K562 (cell line): ENCODE results near the gene GRB10. TPM values are rescaled to one million over a fixed set of nuclear protein-coding genes. Genes with fewer than 3 reads are reported as not detected.

Experiments used
- ATAC-seq: fragments of 200-7000 bp; cut with Tn5 transposase; 3 replicates; pipeline ENCODE4 v1.9.1; 2020; ENCODE audit warnings: moderate library complexity
- BruUV-seq: library from RNA; stranded (reverse); fragments of 400-500 nt; replicated peaks from 2 replicates; lab custom pipeline; 2021; lab: Mats Ljungman, UMichigan
- CTCF ChIA-PET: fragments of 300-600 bp; formaldehyde crosslinking; extraction: SDS; loops from one replicate; lab custom pipeline; 2021; ENCODE audit warnings: low intra/inter-chr PET ratio; lab: Yijun Ruan, JAX
- POLR2A ChIA-PET: fragments of 300-600, 350-650 bp; sonication (Branson Sonifier 250); formaldehyde crosslinking; extraction: SDS; loops from one replicate; lab custom pipeline; 2021; ENCODE audit warnings: antibody characterized with exemption, inconsistent platforms; lab: Yijun Ruan, JAX
- DNase-seq, 4 experiments: peaks; one replicate each; pipeline versions ENCODE4 v3.0.0 to v3.0.0-alpha.2; 2011 to 2018; ENCODE audit warnings: low spot score in 3 of 4, mixed read lengths in 3 of 4; ENCODE audit errors: extremely low read depth in 1 of 4
- FAIRE-seq: peaks from 2 replicates; lab custom pipeline; 2011; peaks lifted over from hg19 to GRCh38; lab: Jason Lieb, UNC
- H2AFZ ChIP-seq: 2 replicates; pipeline ENCODE4 v1.6.0; 2011; ENCODE audit warnings: low read depth, low read length, control low read depth, inconsistent platforms
- H3K27ac ChIP-seq: fragments of 200-600 bp; 3 replicates; pipeline ENCODE4 v1.8.0; 2011; ENCODE audit warnings: low read depth, mild to moderate bottlenecking, control low read depth, inconsistent platforms, low read length, moderate library complexity, mixed read lengths; ENCODE audit errors: extremely low read depth
- H3K27me3 ChIP-seq, 2 experiments: fragments of 300-600 bp in 1 of 2; 2 replicates in 1 of 2; 3 replicates in 1 of 2; pipeline versions ENCODE4 v1.6.0 to v1.8.0; 2011; ENCODE audit warnings: inconsistent platforms in 2 of 2, low read length in 2 of 2, mild to moderate bottlenecking in 1 of 2, mixed read lengths in 1 of 2, moderate library complexity in 1 of 2; ENCODE audit not compliant: control insufficient read depth in 2 of 2, insufficient read depth in 2 of 2
- H3K36me3 ChIP-seq: fragments of 300-600 bp; 3 replicates; pipeline ENCODE4 v1.8.0; 2011; ENCODE audit warnings: mild to moderate bottlenecking, low read length, inconsistent platforms; ENCODE audit not compliant: control insufficient read depth, insufficient read depth
- H3K4me1 ChIP-seq, 2 experiments: fragments of 200-600 bp in 1 of 2; replicated peaks in 1 of 2; 2 replicates in 1 of 2; 3 replicates in 1 of 2; pipeline versions ENCODE4 v1.5.1 to v1.8.0; 2011; ENCODE audit warnings: inconsistent platforms in 2 of 2, low read length in 2 of 2, mild to moderate bottlenecking in 1 of 2, mixed read lengths in 1 of 2, moderate library complexity in 1 of 2; ENCODE audit not compliant: control insufficient read depth in 2 of 2, insufficient read depth in 2 of 2
- H3K4me2 ChIP-seq: 2 replicates; pipeline ENCODE4 v1.6.1; 2011; ENCODE audit warnings: low read length, control low read depth, inconsistent platforms, mixed read lengths; ENCODE audit not compliant: insufficient read depth
- H3K4me3 ChIP-seq: fragments of 200-600 bp; sonication (generic), shearing (Covaris generic); 2 replicates; pipeline ENCODE4 v1.5.1; 2016; ENCODE audit warnings: control low read depth, inconsistent platforms
- H3K79me2 ChIP-seq: fragments of 200-600 bp; 3 replicates; pipeline ENCODE4 v1.8.0; 2011; ENCODE audit warnings: low read length, inconsistent platforms; ENCODE audit not compliant: control insufficient read depth, insufficient read depth
- H3K9ac ChIP-seq, 2 experiments: 2 replicates each; pipeline versions ENCODE4 v1.6.0 to v1.6.1; 2011; ENCODE audit warnings: low read depth in 2 of 2, low read length in 2 of 2, control low read depth in 1 of 2, inconsistent platforms in 1 of 2, mild to moderate bottlenecking in 1 of 2, mixed read lengths in 1 of 2; ENCODE audit not compliant: insufficient read depth in 1 of 2
- H3K9me1 ChIP-seq: one replicate; pipeline ENCODE4 v1.6.0; 2011; ENCODE audit warnings: inconsistent platforms, mild to moderate bottlenecking, low read length, moderate library complexity; ENCODE audit not compliant: control insufficient read depth, insufficient read depth
- H3K9me3 ChIP-seq: replicated peaks from 2 replicates; pipeline ENCODE4 v1.5.1; 2011; ENCODE audit warnings: low read depth, low read length, inconsistent platforms; ENCODE audit not compliant: control insufficient read depth, insufficient read depth
- H4K20me1 ChIP-seq: replicated peaks from 2 replicates; pipeline ENCODE4 v1.6.1; 2011; ENCODE audit warnings: low read length, inconsistent platforms, mixed read lengths; ENCODE audit not compliant: control insufficient read depth, insufficient read depth
- NEUROD1 ChIP-seq: fragments of 150-350 bp; IDR thresholded peaks from 2 replicates; pipeline ENCODE4 v1.6.1; 2014; ENCODE audit warnings: borderline replicate concordance, low read length, low read depth; ENCODE audit not compliant: partially characterized antibody
- NONO ChIP-seq, 2 experiments: fragments of 200-400 bp in 1 of 2; fragments of 450-650 bp in 1 of 2; formaldehyde crosslinking in 1 of 2; IDR thresholded peaks; 2 replicates each; pipeline ENCODE4 v1.6.1; 2017; ENCODE audit warnings: low read depth in 2 of 2, mild to moderate bottlenecking in 2 of 2, moderate library complexity in 2 of 2, low read length in 1 of 2
- RAD51 ChIP-seq: fragments of 450-650 bp; IDR thresholded peaks from 2 replicates; pipeline ENCODE4 v1.7.1; 2016; ENCODE audit warnings: low read depth, mild to moderate bottlenecking, borderline replicate concordance
- STAT6 ChIP-seq: sonication (generic); formaldehyde crosslinking; IDR thresholded peaks from 2 replicates; pipeline ENCODE4 v1.8.1; 2023; ENCODE audit warnings: mild to moderate bottlenecking, missing genetic modification reagents
- ZNF445 ChIP-seq: fragments of 250-450 bp; sonication (Bioruptor Pico); IDR thresholded peaks from 2 replicates; pipeline ENCODE4 v1.4.0; 2020; ENCODE audit warnings: low read depth, mild to moderate bottlenecking, moderate library complexity
- WGBS: fragments of 100-300 bp; shearing (Covaris generic); methylation state at CpG from one replicate; pipeline ENCODE4 v1.1.6; 2016; ENCODE audit warnings: low coverage, mixed read lengths; ENCODE audit not compliant: insufficient coverage; ENCODE audit errors: missing lambda C conversion rate; 5-methylcytosine and 5-hydroxymethylcytosine counted together
- in situ Hi-C: fragments of 300-500 bp; cut with MboI; formaldehyde crosslinking; loops from 4 replicates; pipeline ENCODE4 v1.15.0; 2018; ENCODE audit warnings: inconsistent platforms, mixed read lengths
- intact Hi-C: fragments of 100-400 bp; cut with micrococcal nuclease; formaldehyde crosslinking; loops from 2 replicates; pipeline ENCODE4 v1.14.2; 2022
- polyA plus RNA-seq, 8 experiments: library from polyadenylated mRNA; depleted of rRNA in 4 of 8; stranded (reverse) in 5 of 8; unstranded in 3 of 8; fragments of >200 nt; fragmentation: Nextera tagmentation in 2 of 8; fragmentation: Illumina TruSeq in 1 of 8; extraction: Ambion mirVana in 2 of 8; extraction: Trizol in 1 of 8; gene quantifications; 2 replicates each; pipeline versions ENCODE4 v1.2.1 to v1.2.3, GENCODE V29; 2011 to 2014; ENCODE audit warnings: inconsistent platforms in 1 of 8, missing spikeins in 1 of 8
- total RNA-seq, 7 experiments: library from RNA; depleted of rRNA in 6 of 7; stranded (reverse); fragments of >200 nt in 6 of 7; fragmentation: Illumina TruSeq in 2 of 7; extraction: Trizol in 2 of 7; gene quantifications; 2 replicates each; pipeline versions ENCODE4 v1.2.1 to v1.2.3, GENCODE V29; 2011 to 2021; ENCODE audit warnings: low replicate concordance in 1 of 7
- TF ChIP-seq, protein P1 (sequence below): fragments of 200-800 bp; sonication (Bioruptor generic); IDR thresholded peaks from 2 replicates; pipeline ENCODE4 v1.6.1; 2016; ENCODE audit warnings: missing genetic modification characterization, missing compliant biosample characterization
- TF ChIP-seq, protein P2 (sequence below): fragments of 450-650 bp; conservative IDR thresholded peaks from 2 replicates; pipeline ENCODE4 v1.6.1; 2016; ENCODE audit warnings: missing genetic modification characterization, low read depth, mild to moderate bottlenecking, control low read depth, missing compliant biosample characterization

Gene GRB10
- total and polyA plus RNA-seq, 9 of the 15 experiments (the other 6 are each of a cell fraction or from before 2014, with no cell fraction given): 8.9 to 88.5 (median 40.7) TPM

DNA sequence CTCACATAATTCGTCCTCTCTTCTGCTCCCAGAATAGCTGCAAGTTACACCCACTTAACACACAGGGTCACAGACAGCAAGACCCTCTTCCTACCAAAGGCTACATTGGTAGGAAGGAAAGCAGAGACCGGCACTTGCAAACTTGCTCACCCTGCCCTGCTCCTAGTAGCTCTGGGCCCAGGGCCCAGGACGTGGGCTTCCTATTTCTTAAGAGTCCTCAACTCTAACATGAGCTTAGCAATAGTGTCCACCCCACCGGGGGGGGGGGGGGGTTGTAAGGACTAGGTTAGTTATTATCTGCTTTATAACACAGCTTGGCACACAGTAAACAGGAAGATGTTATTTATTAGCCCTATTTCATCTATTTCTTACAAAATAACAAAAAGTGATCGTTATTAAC is 106.6 kb downstream of the GRB10 start (continued):
- no peak for TF ChIP-seq NEUROD1

- ChIA-PET POLR2A (no interaction called here), CTCF (no interaction called here)
- Histone ChIP-seq H3K79me2 (peaks cover 20% of the 10 kb centered on the region; the same call in 2 of the 3 replicates), H3K36me3 (peaks cover 34% of the 10 kb centered on the region; the same call in 2 of the 3 replicates), H2AFZ (no peak overlapping the region), H3K27me3 (no peaks in the 10 kb centered on the region), H3K4me2 (no peak overlapping the region), H3K9me1 (no peaks in the 10 kb centered on the region), H3K4me3 (no peak overlapping the region), H3K4me1 (no peaks in the 10 kb centered on the region), H4K20me1 (peaks cover 14% of the 10 kb centered on the region; the same call in 1 of the 2 replicates), H3K27ac (no peak overlapping the region), H3K9ac (no peak overlapping the region; a peak in 1 of 4 replicates), H3K9me3 (no peaks in the 10 kb centered on the region)
- ATAC-seq (no peak), DNase-seq (no peak), FAIRE-seq (no peak)
- no TSS peak for BruUV-seq
- in situ Hi-C loops (no loop called here), intact Hi-C loops (loop anchor here (5.0 kb wide), 1 partner anchor 208 kb away; no protein-coding TSS in a partner anchor)
- TF ChIP-seq NONO (IDR thresholded peaks at IDR 0.05; ENCODE audit: low read depth in 2 of 2, low read length in 1 of 2) (no peak), ZNF445 (CRISPR knock-in tag) (no peak), RAD51 (no peak), STAT6 (CRISPR knock-in tag) (no peak)
- TF ChIP-seq, protein P1, sequence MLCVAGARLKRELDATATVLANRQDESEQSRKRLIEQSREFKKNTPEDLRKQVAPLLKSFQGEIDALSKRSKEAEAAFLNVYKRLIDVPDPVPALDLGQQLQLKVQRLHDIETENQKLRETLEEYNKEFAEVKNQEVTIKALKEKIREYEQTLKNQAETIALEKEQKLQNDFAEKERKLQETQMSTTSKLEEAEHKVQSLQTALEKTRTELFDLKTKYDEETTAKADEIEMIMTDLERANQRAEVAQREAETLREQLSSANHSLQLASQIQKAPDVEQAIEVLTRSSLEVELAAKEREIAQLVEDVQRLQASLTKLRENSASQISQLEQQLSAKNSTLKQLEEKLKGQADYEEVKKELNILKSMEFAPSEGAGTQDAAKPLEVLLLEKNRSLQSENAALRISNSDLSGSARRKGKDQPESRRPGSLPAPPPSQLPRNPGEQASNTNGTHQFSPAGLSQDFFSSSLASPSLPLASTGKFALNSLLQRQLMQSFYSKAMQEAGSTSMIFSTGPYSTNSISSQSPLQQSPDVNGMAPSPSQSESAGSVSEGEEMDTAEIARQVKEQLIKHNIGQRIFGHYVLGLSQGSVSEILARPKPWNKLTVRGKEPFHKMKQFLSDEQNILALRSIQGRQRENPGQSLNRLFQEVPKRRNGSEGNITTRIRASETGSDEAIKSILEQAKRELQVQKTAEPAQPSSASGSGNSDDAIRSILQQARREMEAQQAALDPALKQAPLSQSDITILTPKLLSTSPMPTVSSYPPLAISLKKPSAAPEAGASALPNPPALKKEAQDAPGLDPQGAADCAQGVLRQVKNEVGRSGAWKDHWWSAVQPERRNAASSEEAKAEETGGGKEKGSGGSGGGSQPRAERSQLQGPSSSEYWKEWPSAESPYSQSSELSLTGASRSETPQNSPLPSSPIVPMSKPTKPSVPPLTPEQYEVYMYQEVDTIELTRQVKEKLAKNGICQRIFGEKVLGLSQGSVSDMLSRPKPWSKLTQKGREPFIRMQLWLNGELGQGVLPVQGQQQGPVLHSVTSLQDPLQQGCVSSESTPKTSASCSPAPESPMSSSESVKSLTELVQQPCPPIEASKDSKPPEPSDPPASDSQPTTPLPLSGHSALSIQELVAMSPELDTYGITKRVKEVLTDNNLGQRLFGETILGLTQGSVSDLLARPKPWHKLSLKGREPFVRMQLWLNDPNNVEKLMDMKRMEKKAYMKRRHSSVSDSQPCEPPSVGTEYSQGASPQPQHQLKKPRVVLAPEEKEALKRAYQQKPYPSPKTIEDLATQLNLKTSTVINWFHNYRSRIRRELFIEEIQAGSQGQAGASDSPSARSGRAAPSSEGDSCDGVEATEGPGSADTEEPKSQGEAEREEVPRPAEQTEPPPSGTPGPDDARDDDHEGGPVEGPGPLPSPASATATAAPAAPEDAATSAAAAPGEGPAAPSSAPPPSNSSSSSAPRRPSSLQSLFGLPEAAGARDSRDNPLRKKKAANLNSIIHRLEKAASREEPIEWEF (CRISPR knock-in tag): no peak
- TF ChIP-seq, protein P2, sequence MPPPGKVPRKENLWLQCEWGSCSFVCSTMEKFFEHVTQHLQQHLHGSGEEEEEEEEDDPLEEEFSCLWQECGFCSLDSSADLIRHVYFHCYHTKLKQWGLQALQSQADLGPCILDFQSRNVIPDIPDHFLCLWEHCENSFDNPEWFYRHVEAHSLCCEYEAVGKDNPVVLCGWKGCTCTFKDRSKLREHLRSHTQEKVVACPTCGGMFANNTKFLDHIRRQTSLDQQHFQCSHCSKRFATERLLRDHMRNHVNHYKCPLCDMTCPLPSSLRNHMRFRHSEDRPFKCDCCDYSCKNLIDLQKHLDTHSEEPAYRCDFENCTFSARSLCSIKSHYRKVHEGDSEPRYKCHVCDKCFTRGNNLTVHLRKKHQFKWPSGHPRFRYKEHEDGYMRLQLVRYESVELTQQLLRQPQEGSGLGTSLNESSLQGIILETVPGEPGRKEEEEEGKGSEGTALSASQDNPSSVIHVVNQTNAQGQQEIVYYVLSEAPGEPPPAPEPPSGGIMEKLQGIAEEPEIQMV: no peak
- WGBS: 75% methylated on average over 7 of the region's 11 CpGs
These were observed 107.5 kb downstream of the GRB10 start for GRCh38 chr7:50674896-50675835.
